ENCODE results near the gene MAZ. TPM values are rescaled to one million over a fixed set of nuclear protein-coding genes. Genes with fewer than 3 reads are reported as not detected.

The MAZ gene
- total RNA-seq, 1 donor from 2014 or later, result 146 TPM

- intact Hi-C loops (cut with DNase I), result loop anchor here (10.0 kb wide), 1 partner anchor 1652 kb away; the partner anchor contains the start of gene ARMC5
Measured at GRCh38 chr16:29802416-29802935, 3.9 kb upstream of the MAZ start.

GRCh38 chr16:29804020-29804419 lies 2.3 kb upstream of the MAZ start:
- peaks cover 13 to 24% of the 10 kb centered on the region in 2 donors for H3K36me3 ChIP-seq
- DNase-seq (ENCODE audit: low spot score in 2 of 2), result no peak
- TF ChIP-seq, protein P1, sequence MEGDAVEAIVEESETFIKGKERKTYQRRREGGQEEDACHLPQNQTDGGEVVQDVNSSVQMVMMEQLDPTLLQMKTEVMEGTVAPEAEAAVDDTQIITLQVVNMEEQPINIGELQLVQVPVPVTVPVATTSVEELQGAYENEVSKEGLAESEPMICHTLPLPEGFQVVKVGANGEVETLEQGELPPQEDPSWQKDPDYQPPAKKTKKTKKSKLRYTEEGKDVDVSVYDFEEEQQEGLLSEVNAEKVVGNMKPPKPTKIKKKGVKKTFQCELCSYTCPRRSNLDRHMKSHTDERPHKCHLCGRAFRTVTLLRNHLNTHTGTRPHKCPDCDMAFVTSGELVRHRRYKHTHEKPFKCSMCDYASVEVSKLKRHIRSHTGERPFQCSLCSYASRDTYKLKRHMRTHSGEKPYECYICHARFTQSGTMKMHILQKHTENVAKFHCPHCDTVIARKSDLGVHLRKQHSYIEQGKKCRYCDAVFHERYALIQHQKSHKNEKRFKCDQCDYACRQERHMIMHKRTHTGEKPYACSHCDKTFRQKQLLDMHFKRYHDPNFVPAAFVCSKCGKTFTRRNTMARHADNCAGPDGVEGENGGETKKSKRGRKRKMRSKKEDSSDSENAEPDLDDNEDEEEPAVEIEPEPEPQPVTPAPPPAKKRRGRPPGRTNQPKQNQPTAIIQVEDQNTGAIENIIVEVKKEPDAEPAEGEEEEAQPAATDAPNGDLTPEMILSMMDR (IDR thresholded peaks at IDR 0.05), result no peak
- H3K9me3 ChIP-seq, result no peaks in the 10 kb centered on the region
- H3K4me3 ChIP-seq, result peak overlapping the region in 1 of 2 donors; percentile 68
- H3K4me1 ChIP-seq, result peaks cover 10 to 17% of the 10 kb centered on the region in 2 donors
- peak overlapping the region; percentile 95 to 99 for H3K27ac ChIP-seq
- intact Hi-C loops (cut with DNase I), result loop anchor here (2.0 to 10.0 kb wide), 2 partner anchors 59 to 1651 kb away; partner anchors contain the start of genes ARMC5 and CDIPT
- no peaks in the 10 kb centered on the region for H3K27me3 ChIP-seq

More at GRCh38 chr16:29802416-29802935, 3.9 kb upstream of the MAZ start:
- peaks cover 3 to 7% of the 10 kb centered on the region in 2 donors for H3K4me1 ChIP-seq
- H3K27me3 ChIP-seq, result no peaks in the 10 kb centered on the region
- no peak for DNase-seq (ENCODE audit: low spot score in 2 of 2)
- H3K4me3 ChIP-seq, result no peak overlapping the region
- H3K36me3 ChIP-seq, result peaks cover 25 to 31% of the 10 kb centered on the region in 2 donors
- TF ChIP-seq, protein P1 (IDR thresholded peaks at IDR 0.05), result no peak
- H3K27ac ChIP-seq, result no peak overlapping the region
- H3K9me3 ChIP-seq, result no peaks in the 10 kb centered on the region

DNA sequence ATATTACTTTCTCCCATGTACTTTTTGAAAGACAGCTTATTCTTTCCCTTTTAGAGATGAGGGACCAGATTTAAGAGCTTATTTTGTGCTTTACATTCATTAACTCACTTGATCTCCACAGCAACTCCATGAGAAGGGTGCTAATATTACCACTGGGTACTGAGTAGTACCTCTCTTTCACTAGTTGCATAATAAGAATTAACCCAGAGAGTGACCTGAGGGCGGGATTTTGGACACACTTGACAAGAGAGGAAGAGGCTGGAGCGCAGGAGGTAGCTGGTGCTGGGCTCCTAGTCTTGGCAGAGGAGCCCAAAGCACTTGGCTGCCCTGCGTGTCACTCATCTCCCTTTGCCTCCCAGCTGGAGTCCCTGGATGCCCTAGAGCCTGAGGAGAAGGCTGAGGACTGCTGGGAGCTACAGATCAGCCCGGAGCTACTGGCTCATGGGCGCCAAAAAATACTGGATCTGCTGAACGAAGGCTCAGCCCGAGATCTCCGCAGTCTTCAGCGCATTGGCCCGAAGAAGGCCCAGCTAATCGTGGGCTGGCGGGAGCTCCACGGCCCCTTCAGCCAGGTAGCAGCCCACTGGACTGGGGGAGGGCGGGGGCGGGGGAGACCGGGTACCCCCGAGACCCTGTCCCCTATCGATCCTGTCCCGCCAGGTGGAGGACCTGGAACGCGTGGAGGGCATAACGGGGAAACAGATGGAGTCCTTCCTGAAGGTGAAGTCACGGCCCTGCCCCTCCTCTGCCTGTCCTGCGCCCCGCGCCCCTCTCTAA lies 1.7 kb upstream of the MAZ start:
- H3K4me3 ChIP-seq, result peak overlapping the region; percentile 68 to 87
- peaks cover 13 to 24% of the 10 kb centered on the region in 2 donors for H3K36me3 ChIP-seq
- no peak for DNase-seq (ENCODE audit: low spot score in 2 of 2)
- intact Hi-C loops (cut with DNase I), result loop anchor here (1.0 to 10.0 kb wide), 7 partner anchors 14 to 1650 kb away; partner anchors contain the start of genes ALDOA, ARMC5, CDIPT and HIRIP3
- H3K27me3 ChIP-seq, result no peaks in the 10 kb centered on the region
- H3K4me1 ChIP-seq, result peaks cover 15 to 23% of the 10 kb centered on the region in 2 donors
- no peaks in the 10 kb centered on the region for H3K9me3 ChIP-seq
- peak overlapping the region; percentile 95 to 99 for H3K27ac ChIP-seq
- TF ChIP-seq, protein P1 (IDR thresholded peaks at IDR 0.05), result no peak

- intact Hi-C loops (cut with DNase I), result loop anchor here (1.0 to 10.0 kb wide), 8 partner anchors 15 to 1649 kb away; partner anchors contain the start of genes ALDOA, ARMC5, CDIPT and HIRIP3
- peaks cover 15 to 30% of the 10 kb centered on the region in 2 donors for H3K4me1 ChIP-seq
Measured at GRCh38 chr16:29805232-29806098, 864 bp upstream of the MAZ start.

More at GRCh38 chr16:29805232-29806098, 864 bp upstream of the MAZ start:
- H3K27ac ChIP-seq, result peak overlapping the region; percentile 95 to 99
- no peaks in the 10 kb centered on the region for H3K27me3 ChIP-seq
- TF ChIP-seq, protein P1 (IDR thresholded peaks at IDR 0.05), result peak in 2 of 3 experiments; percentile 10 to 12
- peaks cover 14 to 25% of the 10 kb centered on the region in 2 donors for H3K36me3 ChIP-seq
- peak; percentile 89 to 98 for DNase-seq (ENCODE audit: low spot score in 2 of 2)
- H3K4me3 ChIP-seq, result peak overlapping the region; percentile 68 to 87
- no peaks in the 10 kb centered on the region for H3K9me3 ChIP-seq

Data from ascending aorta (tissue), 2 donors.